ENCODE measurements around the gene BTBD2.

BTBD2 gene

GRCh38 chr19:1941146-1942077, 74.1 kb downstream of the BTBD2 start, which contains the start of gene CSNK1G2:
CSNK1G2 (plus strand) TSS chr19:1941172; CDS start chr19:1969773, 28,601 bp downstream.
- no peak for DNase-seq (ENCODE audit: low spot score)

DNA sequence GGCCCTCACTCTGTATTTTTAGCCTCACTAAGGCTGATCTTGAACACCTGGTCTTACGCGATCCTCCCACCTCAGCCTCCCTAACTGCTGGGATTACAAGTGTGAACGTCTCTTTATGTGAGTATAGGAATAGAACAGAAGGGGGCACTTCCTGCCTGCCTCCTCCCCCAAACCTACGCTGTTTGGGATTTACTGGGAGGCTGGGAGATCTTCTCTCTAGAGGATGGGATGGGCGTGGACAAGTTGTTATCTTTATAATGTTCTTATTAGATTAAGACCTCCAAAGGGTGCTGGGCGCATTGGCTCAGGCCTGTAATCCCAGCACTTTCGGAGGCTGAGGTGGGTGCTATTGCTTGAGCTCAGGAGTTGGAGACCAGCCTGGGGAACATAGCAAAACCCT, 77.4 kb downstream of the BTBD2 start:
- DNase-seq (ENCODE audit: low spot score): no peak

GRCh38 chr19:1936916-1937610, 78.5 kb downstream of the BTBD2 start:
- no peak for DNase-seq (ENCODE audit: low spot score)

DNA sequence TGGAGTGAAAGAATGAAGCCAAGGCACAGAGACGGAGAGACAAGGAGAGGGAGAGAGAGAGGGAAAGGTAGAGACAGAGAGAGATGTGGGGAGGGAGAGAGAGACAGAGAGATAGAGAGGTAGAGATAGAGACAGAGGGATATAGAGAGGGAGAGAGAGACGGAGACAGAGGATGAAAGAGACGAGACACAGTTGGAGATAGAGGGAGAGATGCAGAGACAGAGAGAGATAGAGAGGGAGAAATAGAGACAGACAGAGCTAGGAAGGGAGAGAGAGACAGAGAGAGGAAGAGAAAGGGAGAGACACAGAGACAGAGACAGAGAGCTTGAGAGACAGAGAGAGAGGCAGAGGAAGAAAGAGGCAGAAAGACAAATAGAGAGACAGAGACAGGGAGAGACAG, 79.1 kb downstream of the BTBD2 start:
- DNase-seq (ENCODE audit: low spot score): no peak

GRCh38 chr19:1935484-1936208, 79.9 kb downstream of the BTBD2 start:
- no peak for DNase-seq (ENCODE audit: low spot score)

Measured in HuH-7 (cell line).